HepG2 (cell line): ENCODE data around the gene PNMA5. TPM values are rescaled to one million over a fixed set of nuclear protein-coding genes. Genes with fewer than 3 reads are reported as not detected.

Experiments
- ATAC-seq: fragments of 200-7000 bp; cut with Tn5 transposase; 3 replicates; pipeline ENCODE4 v1.9.1; 2020; ENCODE audit warnings: mild to moderate bottlenecking, moderate library complexity
- BruUV-seq: library from RNA; stranded (reverse); fragments of 400-500 nt; replicated peaks from 2 replicates; lab custom pipeline; 2021; lab: Mats Ljungman, UMichigan
- CTCF ChIA-PET: fragments of 300-600 bp; formaldehyde crosslinking; extraction: SDS; loops from one replicate; lab custom pipeline; 2021; ENCODE audit warnings: low total read pairs, inconsistent platforms, low intra/inter-chr PET ratio; lab: Yijun Ruan, JAX
- POLR2A ChIA-PET: fragments of 350-600 bp; sonication (Branson Sonifier 250); formaldehyde crosslinking; loops from one replicate; lab custom pipeline; 2020; ENCODE audit warnings: antibody characterized with exemption, inconsistent platforms; lab: Yijun Ruan, JAX
- DNase-seq: peaks from one replicate; pipeline ENCODE4 v3.0.0-alpha.2; 2015; ENCODE audit warnings: low spot score
- FAIRE-seq: peaks from 3 replicates; lab custom pipeline; 2011; peaks lifted over from hg19 to GRCh38; lab: Jason Lieb, UNC
- H2AFZ ChIP-seq: one replicate; pipeline ENCODE4 v1.6.1; 2011; ENCODE audit warnings: low read length, inconsistent platforms
- H3K27ac ChIP-seq: fragments of 300-600 bp; 3 replicates; pipeline ENCODE4 v1.8.0; 2011; ENCODE audit warnings: mixed run types, mild to moderate bottlenecking, mixed read lengths, low read length, inconsistent platforms; ENCODE audit not compliant: insufficient read depth; ENCODE audit errors: extremely low read length
- H3K27me3 ChIP-seq, 2 experiments: fragments of 200-600 bp in 1 of 2; 2 replicates in 1 of 2; 3 replicates in 1 of 2; pipeline versions ENCODE4 v1.6.0 to v1.8.0; 2011; ENCODE audit warnings: low read length in 2 of 2, mild to moderate bottlenecking in 2 of 2, moderate library complexity in 2 of 2, inconsistent platforms in 1 of 2; ENCODE audit not compliant: insufficient read depth in 2 of 2, control insufficient read depth in 1 of 2
- H3K36me3 ChIP-seq, 2 experiments: fragments of 200-600 bp in 1 of 2; replicated peaks in 1 of 2; 2 replicates in 1 of 2; 3 replicates in 1 of 2; pipeline versions ENCODE4 v1.5.1 to v1.8.0; 2011; ENCODE audit warnings: low read length in 2 of 2, inconsistent platforms in 1 of 2; ENCODE audit not compliant: insufficient read depth in 2 of 2, control insufficient read depth in 1 of 2
- H3K4me1 ChIP-seq: 2 replicates; pipeline ENCODE4 v1.5.1; 2012; ENCODE audit warnings: low read length, inconsistent platforms; ENCODE audit not compliant: insufficient read depth
- H3K4me2 ChIP-seq: 2 replicates; pipeline ENCODE4 v1.6.0; 2011; ENCODE audit warnings: low read depth, low read length, inconsistent platforms
- H3K4me3 ChIP-seq, 3 experiments: fragments of 200-600 bp in 1 of 3; sonication (generic), shearing (Covaris generic) in 1 of 3; replicated peaks in 1 of 3; 2 replicates each; pipeline ENCODE4 v1.5.1; 2011 to 2016; ENCODE audit warnings: low read length in 3 of 3, inconsistent platforms in 2 of 3, low read depth in 2 of 3, mild to moderate bottlenecking in 2 of 3, control low read depth in 1 of 3, mixed read lengths in 1 of 3; ENCODE audit not compliant: insufficient read depth in 1 of 3
- H3K79me2 ChIP-seq: one replicate; pipeline ENCODE4 v1.6.1; 2011; ENCODE audit warnings: low read length, inconsistent platforms; ENCODE audit not compliant: insufficient read depth
- H3K9ac ChIP-seq: 2 replicates; pipeline ENCODE4 v1.6.0; 2011; ENCODE audit warnings: mild to moderate bottlenecking, low read depth, low read length, inconsistent platforms; ENCODE audit not compliant: insufficient read depth
- H3K9me3 ChIP-seq: 2 replicates; pipeline ENCODE4 v1.5.1; 2012; ENCODE audit warnings: mild to moderate bottlenecking, low read length
- H4K20me1 ChIP-seq: 2 replicates; pipeline ENCODE4 v1.6.0; 2011; ENCODE audit warnings: inconsistent platforms, mild to moderate bottlenecking, low read length, moderate library complexity; ENCODE audit not compliant: insufficient read depth
- ARNT ChIP-seq: fragments of 450-650 bp; IDR thresholded peaks from 2 replicates; pipeline ENCODE4 v1.6.1; 2017
- DZIP1 ChIP-seq: sonication (generic); formaldehyde crosslinking; IDR thresholded peaks from 2 replicates; pipeline ENCODE4 v1.5.0; 2020; ENCODE audit warnings: mild to moderate bottlenecking, missing genetic modification reagents
- ELF3 ChIP-seq: IDR thresholded peaks from 2 replicates; pipeline ENCODE4 v1.6.1; 2016; ENCODE audit warnings: missing genetic modification reagents, missing compliant biosample characterization
- FOXO4 ChIP-seq: sonication (generic); formaldehyde crosslinking; conservative IDR thresholded peaks from 2 replicates; pipeline ENCODE4 v1.8.1; 2023; ENCODE audit warnings: missing genetic modification reagents
- HNRNPUL1 ChIP-seq: fragments of 200-400 bp; formaldehyde crosslinking; IDR thresholded peaks from 2 replicates; pipeline ENCODE4 v1.6.1; 2017; ENCODE audit warnings: low read depth, mild to moderate bottlenecking, low read length, moderate library complexity
- MLX ChIP-seq: IDR thresholded peaks from 2 replicates; pipeline ENCODE4 v1.6.1; 2016
- REXO4 ChIP-seq: sonication (generic); formaldehyde crosslinking; IDR thresholded peaks from 2 replicates; pipeline ENCODE4 v1.8.0; 2022; ENCODE audit warnings: missing genetic modification reagents, mild to moderate bottlenecking, borderline replicate concordance
- SMAD1 ChIP-seq: sonication (generic); formaldehyde crosslinking; IDR thresholded peaks from 2 replicates; pipeline ENCODE4 v1.4.0; 2020; ENCODE audit warnings: missing genetic modification reagents, low read depth, mild to moderate bottlenecking, borderline replicate concordance
- TFAP4 ChIP-seq: sonication (generic); IDR thresholded peaks from 2 replicates; pipeline ENCODE4 v1.6.1; 2016; ENCODE audit warnings: low read depth, borderline replicate concordance
- THRA ChIP-seq: sonication (generic); formaldehyde crosslinking; IDR thresholded peaks from 2 replicates; pipeline ENCODE4 v1.4.0; 2020; ENCODE audit warnings: missing genetic modification reagents, borderline replicate concordance
- TRIM24 ChIP-seq: sonication (generic); formaldehyde crosslinking; IDR thresholded peaks from 2 replicates; pipeline ENCODE4 v1.8.0; 2022; ENCODE audit warnings: mild to moderate bottlenecking, missing genetic modification reagents
- ZNF18 ChIP-seq: sonication (generic); formaldehyde crosslinking; IDR thresholded peaks from 2 replicates; pipeline ENCODE4 v1.8.0; 2022; ENCODE audit warnings: mild to moderate bottlenecking, missing genetic modification reagents; ENCODE audit not compliant: insufficient replicate concordance
- ZNF383 ChIP-seq: sonication (generic); formaldehyde crosslinking; IDR thresholded peaks from 2 replicates; pipeline ENCODE4 v1.4.0; 2020; ENCODE audit warnings: missing genetic modification reagents, mild to moderate bottlenecking, borderline replicate concordance
- ZNF615 ChIP-seq: sonication (generic); formaldehyde crosslinking; IDR thresholded peaks from 2 replicates; pipeline ENCODE4 v1.5.0; 2020; ENCODE audit warnings: mild to moderate bottlenecking, missing genetic modification reagents, borderline replicate concordance
- WGBS: methylation state at CpG from one replicate; pipeline ENCODE4 v1.1.6; 2017; ENCODE audit warnings: low lambda C conversion rate; 5-methylcytosine and 5-hydroxymethylcytosine counted together
- in situ Hi-C: cut with HindIII; loops from 2 replicates; pipeline ENCODE4 v1.10.0; 2017; ENCODE audit warnings: low pct_unique_long_range_greater_than_20kb; ENCODE audit not compliant: extremely low pct_ligation_motif_present
- intact Hi-C: fragments of 100-400 bp; cut with micrococcal nuclease; formaldehyde crosslinking; loops from one replicate; pipeline ENCODE4 v1.10.0; 2022; ENCODE audit not compliant: unreplicated experiment
- polyA plus RNA-seq, 8 experiments: library from polyadenylated mRNA; depleted of rRNA in 3 of 8; stranded (reverse) in 7 of 8; unstranded in 1 of 8; fragments of >200 nt; fragmentation: Illumina TruSeq in 4 of 8; extraction: Trizol in 4 of 8; gene quantifications; 2 replicates each; pipeline versions ENCODE4 v1.2.1 to v1.2.3, GENCODE V29; 2011 to 2016; ENCODE audit warnings: low read depth in 4 of 8, missing spikeins in 1 of 8, mixed read lengths in 1 of 8; ENCODE audit not compliant: insufficient read depth in 1 of 8
- total RNA-seq, 5 experiments: library from RNA; depleted of rRNA; stranded (reverse); fragments of >200 nt; fragmentation: Illumina TruSeq; extraction: Trizol; gene quantifications; 2 replicates each; pipeline ENCODE4 v1.2.3, GENCODE V29; 2016; ENCODE audit warnings: low read depth in 1 of 5

The PNMA5 gene
- total and polyA plus RNA-seq, 2 of the 13 experiments (the other 11 are each of a cell fraction or from before 2014, with no cell fraction given): not detected

- TF ChIP-seq HNRNPUL1 (no peak), TRIM24 (CRISPR knock-in tag) (no peak), ZNF615 (CRISPR knock-in tag) (no peak)
Observed at GRCh38 chrX:152992115-152992514, 1.8 kb downstream of the PNMA5 start (continued).

GRCh38 chrX:152991123-152991522, 2.8 kb downstream of the PNMA5 start:
- Histone ChIP-seq H3K36me3 (no peaks in the 10 kb centered on the region), H3K79me2 (no peaks in the 10 kb centered on the region), H3K9ac (no peak overlapping the region), H2AFZ (no peak overlapping the region), H3K27ac (no peak overlapping the region), H3K27me3 (no peaks in the 10 kb centered on the region; a peak in 1 of 5 replicates), H4K20me1 (no peaks in the 10 kb centered on the region), H3K9me3 (no peaks in the 10 kb centered on the region), H3K4me1 (no peaks in the 10 kb centered on the region), H3K4me3 (no peak overlapping the region), H3K4me2 (no peak overlapping the region)
- CTCF ChIA-PET: no interaction called here
- intact Hi-C loops (no loop called here), in situ Hi-C loops (no loop called here)
- BruUV-seq: no TSS peak
- FAIRE-seq: no peak
- POLR2A ChIA-PET: no interaction called here
- ATAC-seq: no peak
- no peak for DNase-seq
- WGBS: no CpG with 5 or more reads among the region's 5 CpGs
- TF ChIP-seq ZNF383 (CRISPR knock-in tag) (no peak), ELF3 (CRISPR knock-in tag) (no peak), THRA (no peak), TFAP4 (no peak), ZNF18 (CRISPR knock-in tag) (no peak), ARNT (no peak), FOXO4 (CRISPR knock-in tag) (no peak), SMAD1 (CRISPR knock-in tag) (no peak), DZIP1 (CRISPR knock-in tag) (no peak), REXO4 (CRISPR knock-in tag) (no peak), MLX (no peak)
